GM12878 (cell line): ENCODE measurements around the gene SHH. TPM values are rescaled to one million over a fixed set of nuclear protein-coding genes. Genes with fewer than 3 reads are reported as not detected.
A peak's percentile ranks its signal among the peaks of the same experiment; 100 is the strongest.

ENCODE experiments used
- ATAC-seq: fragments of 200-7000 bp; cut with Tn5 transposase; 3 replicates; pipeline ENCODE4 v1.9.1; 2020; ENCODE audit warnings: mild to moderate bottlenecking, moderate library complexity
- BruUV-seq: library from RNA; stranded (reverse); fragments of 400-500 nt; replicated peaks from 2 replicates; lab custom pipeline; 2021; lab: Mats Ljungman, UMichigan
- CTCF ChIA-PET: fragments of 300-600 bp; sonication (Branson Sonifier 250); formaldehyde crosslinking; extraction: SDS; loops from one replicate; lab custom pipeline; 2021; ENCODE audit warnings: inconsistent platforms; lab: Yijun Ruan, JAX
- POLR2A ChIA-PET: fragments of 350-600 bp; formaldehyde crosslinking; extraction: SDS; loops from one replicate; lab custom pipeline; 2021; ENCODE audit warnings: inconsistent platforms; lab: Charles Lee
- RAD21 ChIA-PET: fragments of 300-600 bp; sonication (Branson Sonifier 250); formaldehyde crosslinking; loops from one replicate; lab custom pipeline; 2023; ENCODE audit warnings: antibody characterized with exemption; ENCODE audit not compliant: unreplicated experiment; lab: Charles Lee
- SMC1A ChIA-PET: fragments of 300-600 bp; sonication (Branson Sonifier 250); formaldehyde crosslinking; loops from one replicate; lab custom pipeline; 2023; ENCODE audit not compliant: unreplicated experiment, uncharacterized antibody; lab: Charles Lee
- DNase-seq: peaks from one replicate; pipeline ENCODE4 v3.0.0-alpha.2; 2011; ENCODE audit warnings: low read depth, low spot score
- FAIRE-seq: peaks from 3 replicates; lab custom pipeline; 2011; peaks lifted over from hg19 to GRCh38; lab: Jason Lieb, UNC
- H2AFZ ChIP-seq: 2 replicates; pipeline ENCODE4 v1.6.0; 2011; ENCODE audit warnings: low read depth, low read length, control low read depth; ENCODE audit not compliant: control insufficient read depth
- H3K27ac ChIP-seq: 2 replicates; pipeline ENCODE4 v1.5.1; 2011; ENCODE audit warnings: control low read depth; ENCODE audit not compliant: control insufficient read depth, insufficient read depth
- H3K27me3 ChIP-seq, 2 experiments: replicated peaks in 1 of 2; 2 replicates each; pipeline versions ENCODE4 v1.6.0 to v1.6.1; 2011; ENCODE audit warnings: low read length in 1 of 2; ENCODE audit not compliant: control insufficient read depth in 2 of 2, insufficient read depth in 2 of 2
- H3K36me3 ChIP-seq, 2 experiments: 2 replicates each; pipeline ENCODE4 v1.5.1; 2011; ENCODE audit warnings: low read length in 1 of 2; ENCODE audit not compliant: control insufficient read depth in 2 of 2, insufficient read depth in 2 of 2
- H3K4me1 ChIP-seq: 2 replicates; pipeline ENCODE4 v1.6.1; 2011; ENCODE audit warnings: mild to moderate bottlenecking, low read length, moderate library complexity, mixed read lengths; ENCODE audit not compliant: control insufficient read depth, insufficient read depth
- H3K4me2 ChIP-seq: 2 replicates; pipeline ENCODE4 v1.6.0; 2011; ENCODE audit warnings: control low read depth; ENCODE audit not compliant: control insufficient read depth, insufficient read depth
- H3K4me3 ChIP-seq: fragments of 200-600 bp; sonication (generic); 2 replicates; pipeline ENCODE4 v1.5.1; 2016
- H3K79me2 ChIP-seq: 2 replicates; pipeline ENCODE4 v1.6.0; 2011; ENCODE audit warnings: low read length; ENCODE audit not compliant: control insufficient read depth, insufficient read depth
- H3K9ac ChIP-seq: 2 replicates; pipeline ENCODE4 v1.8.0; 2011; ENCODE audit warnings: low read length, control low read depth, mixed read lengths; ENCODE audit not compliant: control insufficient read depth, insufficient read depth
- H3K9me3 ChIP-seq: replicated peaks from 3 replicates; pipeline ENCODE4 v1.5.1; 2011; ENCODE audit warnings: mild to moderate bottlenecking, low read length; ENCODE audit not compliant: control insufficient read depth, insufficient read depth
- H4K20me1 ChIP-seq: 2 replicates; pipeline ENCODE4 v1.6.0; 2011; ENCODE audit not compliant: control insufficient read depth, insufficient read depth
- ASH2L ChIP-seq: fragments of 300-600, 200-600 bp; sonication (generic); IDR thresholded peaks from 2 replicates; pipeline ENCODE4 v1.6.1; 2017; ENCODE audit warnings: low read depth, mild to moderate bottlenecking, borderline replicate concordance
- ATF3 ChIP-seq: IDR thresholded peaks from 2 replicates; pipeline ENCODE4 v1.6.1; 2011; ENCODE audit warnings: low read depth, mild to moderate bottlenecking, low read length, moderate library complexity, borderline replicate concordance; ENCODE audit errors: extremely low read depth
- DPF2 ChIP-seq: fragments of 450-650 bp; IDR thresholded peaks from 2 replicates; pipeline ENCODE4 v1.6.1; 2017; ENCODE audit warnings: mild to moderate bottlenecking
- E2F4 ChIP-seq: IDR thresholded peaks from 2 replicates; pipeline ENCODE4 v1.6.1; 2012; ENCODE audit warnings: low read depth, low read length, improper control_type of control experiment
- E2F8 ChIP-seq: fragments of 450-650 bp; IDR thresholded peaks from 2 replicates; pipeline ENCODE4 v1.6.1; 2018; ENCODE audit warnings: mild to moderate bottlenecking, low read depth, moderate library complexity; ENCODE audit not compliant: partially characterized antibody
- FOS ChIP-seq: IDR thresholded peaks from 3 replicates; pipeline ENCODE4 v1.6.1; 2011; ENCODE audit warnings: borderline replicate concordance; ENCODE audit not compliant: insufficient read length; ENCODE audit errors: extremely low read depth
- HCFC1 ChIP-seq: fragments of 150-350 bp; IDR thresholded peaks from 2 replicates; pipeline ENCODE4 v1.6.1; 2014; ENCODE audit warnings: low read length
- KAT2A ChIP-seq: conservative IDR thresholded peaks from 2 replicates; pipeline ENCODE4 v1.6.1; 2011; ENCODE audit warnings: low read depth, low read length; ENCODE audit not compliant: control insufficient read depth
- KDM1A ChIP-seq: fragments of 200-600 bp; sonication (generic); IDR thresholded peaks from 2 replicates; pipeline ENCODE4 v1.6.1; 2016; ENCODE audit warnings: borderline replicate concordance
- LARP7 ChIP-seq: fragments of 450-650 bp; IDR thresholded peaks from 2 replicates; pipeline ENCODE4 v1.6.1; 2017; ENCODE audit warnings: mild to moderate bottlenecking
- PAX5 ChIP-seq: IDR thresholded peaks from 2 replicates; pipeline ENCODE4 v1.6.1; 2011; ENCODE audit warnings: low read depth, low read length, borderline replicate concordance
- RB1 ChIP-seq: fragments of 450-650 bp; formaldehyde crosslinking; IDR thresholded peaks from 2 replicates; pipeline ENCODE4 v1.6.1; 2017; ENCODE audit warnings: mild to moderate bottlenecking, borderline replicate concordance
- SIX5 ChIP-seq: IDR thresholded peaks from 2 replicates; pipeline ENCODE4 v1.6.1; 2011; ENCODE audit warnings: mild to moderate bottlenecking, low read depth, low read length, moderate library complexity; ENCODE audit not compliant: severe bottlenecking
- SPI1 ChIP-seq: IDR thresholded peaks from 2 replicates; pipeline ENCODE4 v1.6.1; 2011; ENCODE audit warnings: low read depth, mild to moderate bottlenecking, low read length, moderate library complexity, borderline replicate concordance; ENCODE audit not compliant: insufficient read depth
- TAF1 ChIP-seq: IDR thresholded peaks from 2 replicates; pipeline ENCODE4 v1.6.1; 2011; ENCODE audit warnings: mild to moderate bottlenecking, low read depth, low read length, borderline replicate concordance
- TCF12 ChIP-seq: IDR thresholded peaks from 2 replicates; pipeline ENCODE4 v1.6.1; 2011; ENCODE audit warnings: low read depth, mild to moderate bottlenecking, low read length
- ZBED1 ChIP-seq: IDR thresholded peaks from 2 replicates; pipeline ENCODE4 v1.6.1; 2016; ENCODE audit warnings: borderline replicate concordance
- ZSCAN29 ChIP-seq: fragments of 450-650 bp; IDR thresholded peaks from 2 replicates; pipeline ENCODE4 v1.6.1; 2017; ENCODE audit warnings: mild to moderate bottlenecking, moderate library complexity
- WGBS: methylation state at CpG from one replicate; pipeline ENCODE4 v1.1.6; 2016; ENCODE audit warnings: low lambda C conversion rate; ENCODE audit not compliant: insufficient replicate concordance, insufficient coverage; ENCODE audit errors: missing lambda C conversion rate; 5-methylcytosine and 5-hydroxymethylcytosine counted together
- in situ Hi-C: fragments of 300-500 bp; cut with MboI; formaldehyde crosslinking; loops from 9 replicates; pipeline ENCODE4 v1.14.3; 2018; ENCODE audit warnings: mixed read lengths
- intact Hi-C: fragments of 100-400 bp; cut with micrococcal nuclease; formaldehyde crosslinking; loops from one replicate; pipeline ENCODE4 v1.14.2; 2022; ENCODE audit not compliant: unreplicated experiment
- polyA plus RNA-seq, 11 experiments: library from polyadenylated mRNA; depleted of rRNA in 4 of 11; unstranded in 6 of 11; stranded (reverse) in 5 of 11; fragments of >200 nt; fragmentation: Nextera tagmentation in 4 of 11; fragmentation: Illumina TruSeq in 1 of 11; extraction: Ambion mirVana in 4 of 11; extraction: Trizol in 1 of 11; gene quantifications; 1 replicate in 1 of 11; 2 replicates in 10 of 11; pipeline versions ENCODE4 v1.2.1 to v1.2.3, GENCODE V29; 2011 to 2016; ENCODE audit warnings: inconsistent platforms in 2 of 11, missing spikeins in 2 of 11, low read depth in 1 of 11
- total RNA-seq, 4 experiments: library from RNA; depleted of rRNA in 3 of 4; stranded (reverse); fragments of >200 nt in 3 of 4; fragmentation: Illumina TruSeq in 1 of 4; extraction: Trizol in 1 of 4; gene quantifications; 2 replicates each; pipeline versions ENCODE4 v1.2.1 to v1.2.3, GENCODE V29; 2013 to 2021

SHH gene
- total and polyA plus RNA-seq, 10 of the 15 experiments (the other 5 are each of a cell fraction or from before 2014, with no cell fraction given) = not detected

GRCh38 chr7:155814316-155815276 is 2.3 kb upstream of the SHH start:
- POLR2A ChIA-PET = no interaction called here
- in situ Hi-C loops = loop anchor here (5.0 to 25.0 kb wide), 3 partner anchors 658 to 1448 kb away; no protein-coding TSS in a partner anchor
- Histone ChIP-seq H3K36me3 (no peaks in the 10 kb centered on the region), H4K20me1 (no peaks in the 10 kb centered on the region), H3K79me2 (no peaks in the 10 kb centered on the region), H3K4me3 (no peak overlapping the region), H3K27ac (no peak overlapping the region), H3K4me2 (no peak overlapping the region), H3K9me3 (no peaks in the 10 kb centered on the region; the same call in 2 of the 3 replicates), H3K27me3 (peaks cover 8 to 11% of the 10 kb centered on the region in 2 experiments), H2AFZ (no peak overlapping the region), H3K9ac (no peak overlapping the region), H3K4me1 (no peaks in the 10 kb centered on the region)
- ATAC-seq = peak; percentile 14
- no peak for FAIRE-seq
- CTCF ChIA-PET = interaction anchor here (0.6 to 0.7 kb wide), 2 partner anchors 112 to 1659 kb away, joined by 3 read pairs; no protein-coding TSS in a partner anchor
- RAD21 ChIA-PET = interaction anchor here (0.7 kb wide), 1 partner anchor 1201 kb away, joined by 5 read pairs; no protein-coding TSS in a partner anchor
- SMC1A ChIA-PET = no interaction called here
- WGBS = 21% methylated on average over 18 of the region's 22 CpGs
- intact Hi-C loops = loop anchor here (1.0 to 10.0 kb wide), 4 partner anchors 340 to 1002 kb away; partner anchors contain the start of gene RNF32
- TF ChIP-seq FOS (no peak), LARP7 (no peak), KAT2A (no peak), PAX5 (no peak), TAF1 (no peak), HCFC1 (no peak), SPI1 (no peak), ATF3 (no peak), ZBED1 (no peak), SIX5 (no peak), E2F8 (no peak), DPF2 (no peak), KDM1A (no peak), RB1 (no peak), ZSCAN29 (no peak), E2F4 (no peak), TCF12 (no peak), ASH2L (no peak)
- no TSS peak for BruUV-seq
- DNase-seq = no peak
